ENCODE data around the gene KCNG2.

KCNG2 gene

GRCh38 chr18:79800371-79801180, 2.8 kb downstream of the KCNG2 start:
- DNase-seq: no peak

GRCh38 chr18:79801217-79801616, 3.5 kb downstream of the KCNG2 start:
- DNase-seq: no peak

GRCh38 chr18:79801641-79802040, 3.9 kb downstream of the KCNG2 start:
- no peak for DNase-seq

GRCh38 chr18:79802298-79802697, 4.6 kb downstream of the KCNG2 start:
- no peak for DNase-seq

GRCh38 chr18:79803611-79804051, 5.9 kb downstream of the KCNG2 start:
- no peak for DNase-seq

- no peak for DNase-seq
These were observed 6.5 kb downstream of the KCNG2 start for GRCh38 chr18:79804130-79804787.

- DNase-seq: no peak
These were observed 7.6 kb downstream of the KCNG2 start for GRCh38 chr18:79805211-79805887.

- no peak for DNase-seq
These were observed 8.3 kb downstream of the KCNG2 start for GRCh38 chr18:79805926-79806487.

- no peak for DNase-seq
These were observed 9.5 kb downstream of the KCNG2 start for GRCh38 chr18:79806976-79807841.

GRCh38 chr18:79809482-79810192, 11.9 kb downstream of the KCNG2 start:
- DNase-seq: no peak

GRCh38 chr18:79812052-79812451, 14.3 kb downstream of the KCNG2 start:
- no peak for DNase-seq

- DNase-seq: no peak
These were observed 16.6 kb downstream of the KCNG2 start for GRCh38 chr18:79814373-79814772.

GRCh38 chr18:79815657-79816056, 17.9 kb downstream of the KCNG2 start:
- DNase-seq: no peak

GRCh38 chr18:79816092-79816491, 18.4 kb downstream of the KCNG2 start:
- DNase-seq: no peak

- DNase-seq: no peak
These were observed 19.4 kb downstream of the KCNG2 start for GRCh38 chr18:79816981-79817606.

- no peak for DNase-seq
These were observed 19.9 kb downstream of the KCNG2 start for GRCh38 chr18:79817607-79817998.

- no peak for DNase-seq
These were observed 20.3 kb downstream of the KCNG2 start for GRCh38 chr18:79818036-79818435.

GRCh38 chr18:79818631-79819030, 20.9 kb downstream of the KCNG2 start:
- no peak for DNase-seq

GRCh38 chr18:79819064-79819967, 21.6 kb downstream of the KCNG2 start:
- no peak for DNase-seq

- DNase-seq: no peak
These were observed 22.2 kb downstream of the KCNG2 start for GRCh38 chr18:79819968-79820351.
